Calu3 (cell line): Measurements from ENCODE around the gene PLEKHG4B. TPM values are rescaled to one million over a fixed set of nuclear protein-coding genes. Genes with fewer than 3 reads are reported as not detected.
A peak's percentile ranks its signal among the peaks of the same experiment; 100 is the strongest.
"Not testable (repeated sequence)": the region's sequence is repeated elsewhere in the genome, so short reads cannot be mapped to it uniquely, and the experiment has no call there.

Experiments used
- BruUV-seq: library from RNA; stranded (reverse); fragments of 400-500 nt; replicated peaks from 2 replicates; lab custom pipeline; 2021; lab: Mats Ljungman, UMichigan
- CTCF ChIA-PET: fragments of 300-600 bp; sonication (Branson Sonifier 250); formaldehyde crosslinking; loops from one replicate; lab custom pipeline; 2022; ENCODE audit warnings: antibody characterized with exemption; lab: Charles Lee
- DNase-seq: peaks from one replicate; pipeline ENCODE4 v3.0.0; 2022
- H3K27ac Mint-ChIP-seq: one replicate; pipeline ENCODE4 v1.8.0; 2022; ENCODE audit warnings: mixed read lengths; ENCODE audit not compliant: unreplicated experiment
- H3K27me3 Mint-ChIP-seq: one replicate; pipeline ENCODE4 v1.8.0; 2022; ENCODE audit warnings: mixed read lengths; ENCODE audit not compliant: unreplicated experiment
- H3K36me3 Mint-ChIP-seq: one replicate; pipeline ENCODE4 v1.8.0; 2022; ENCODE audit warnings: mild to moderate bottlenecking, moderate library complexity, mixed read lengths; ENCODE audit not compliant: insufficient read depth, unreplicated experiment
- H3K4me1 Mint-ChIP-seq: one replicate; pipeline ENCODE4 v1.8.0; 2022; ENCODE audit warnings: mild to moderate bottlenecking, low read depth, mixed read lengths; ENCODE audit not compliant: unreplicated experiment
- H3K4me3 Mint-ChIP-seq: one replicate; pipeline ENCODE4 v1.8.0; 2022; ENCODE audit warnings: mild to moderate bottlenecking, low read depth, moderate library complexity, mixed read lengths; ENCODE audit not compliant: unreplicated experiment
- H3K9me3 Mint-ChIP-seq: one replicate; pipeline ENCODE4 v1.8.0; 2022; ENCODE audit warnings: low read depth, mixed read lengths; ENCODE audit not compliant: unreplicated experiment
- intact Hi-C: fragments of 100-400 bp; cut with micrococcal nuclease; formaldehyde crosslinking; loops from one replicate; pipeline ENCODE4 v1.10.0; 2022; ENCODE audit not compliant: unreplicated experiment
- total RNA-seq: library from RNA; stranded (reverse); gene quantifications from 2 replicates; pipeline ENCODE4 v1.2.3, GENCODE V29; 2022
- TF ChIP-seq, protein P1 (sequence below): fragments of 200-600 bp; IDR thresholded peaks from one replicate; pipeline ENCODE4 v1.8.0; 2022; ENCODE audit warnings: antibody characterized with exemption; ENCODE audit not compliant: unreplicated experiment

PLEKHG4B gene
- total RNA-seq, 1 experiment from 2014 or later: 1.7 TPM

DNA sequence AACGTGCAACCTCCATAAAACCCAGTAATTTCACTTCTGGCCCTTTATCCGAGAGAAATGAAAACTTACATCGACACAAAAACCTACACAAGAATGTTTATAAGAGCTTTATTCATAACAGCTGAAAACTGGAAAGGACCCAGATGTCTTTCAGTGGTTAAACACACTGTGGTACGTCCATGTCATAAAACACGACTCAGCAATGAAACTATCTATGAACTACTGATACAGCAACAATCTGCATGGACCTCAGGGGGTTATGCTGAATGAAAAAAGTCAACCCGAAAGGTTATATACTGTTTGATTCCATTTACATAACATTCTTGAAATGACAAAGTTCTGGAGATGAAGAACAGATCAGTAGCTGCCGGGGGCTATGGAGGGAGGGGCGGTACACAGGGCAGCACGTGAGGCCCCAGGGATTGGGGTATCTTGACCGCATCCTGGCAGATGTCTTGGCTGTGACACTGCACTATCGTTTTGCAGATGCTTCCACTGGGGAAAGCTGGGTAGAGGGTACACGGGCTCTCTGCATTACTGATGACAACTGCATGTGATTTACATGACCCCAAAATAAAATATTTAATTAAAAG is 121.9 kb downstream of the PLEKHG4B start:
- H3K9me3 Mint-ChIP-seq: no peaks in the 10 kb centered on the region
- H3K27me3 Mint-ChIP-seq: no peaks in the 10 kb centered on the region
- BruUV-seq: no TSS peak
- TF ChIP-seq, protein P1, sequence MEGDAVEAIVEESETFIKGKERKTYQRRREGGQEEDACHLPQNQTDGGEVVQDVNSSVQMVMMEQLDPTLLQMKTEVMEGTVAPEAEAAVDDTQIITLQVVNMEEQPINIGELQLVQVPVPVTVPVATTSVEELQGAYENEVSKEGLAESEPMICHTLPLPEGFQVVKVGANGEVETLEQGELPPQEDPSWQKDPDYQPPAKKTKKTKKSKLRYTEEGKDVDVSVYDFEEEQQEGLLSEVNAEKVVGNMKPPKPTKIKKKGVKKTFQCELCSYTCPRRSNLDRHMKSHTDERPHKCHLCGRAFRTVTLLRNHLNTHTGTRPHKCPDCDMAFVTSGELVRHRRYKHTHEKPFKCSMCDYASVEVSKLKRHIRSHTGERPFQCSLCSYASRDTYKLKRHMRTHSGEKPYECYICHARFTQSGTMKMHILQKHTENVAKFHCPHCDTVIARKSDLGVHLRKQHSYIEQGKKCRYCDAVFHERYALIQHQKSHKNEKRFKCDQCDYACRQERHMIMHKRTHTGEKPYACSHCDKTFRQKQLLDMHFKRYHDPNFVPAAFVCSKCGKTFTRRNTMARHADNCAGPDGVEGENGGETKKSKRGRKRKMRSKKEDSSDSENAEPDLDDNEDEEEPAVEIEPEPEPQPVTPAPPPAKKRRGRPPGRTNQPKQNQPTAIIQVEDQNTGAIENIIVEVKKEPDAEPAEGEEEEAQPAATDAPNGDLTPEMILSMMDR: no peak
- CTCF ChIA-PET: no interaction called here
- intact Hi-C loops: no loop called here
- H3K27ac Mint-ChIP-seq: no peak overlapping the region
- DNase-seq: no peak
- H3K4me1 Mint-ChIP-seq: peaks cover 16% of the 10 kb centered on the region
- peaks cover 42% of the 10 kb centered on the region for H3K36me3 Mint-ChIP-seq
- no peak overlapping the region for H3K4me3 Mint-ChIP-seq

DNA sequence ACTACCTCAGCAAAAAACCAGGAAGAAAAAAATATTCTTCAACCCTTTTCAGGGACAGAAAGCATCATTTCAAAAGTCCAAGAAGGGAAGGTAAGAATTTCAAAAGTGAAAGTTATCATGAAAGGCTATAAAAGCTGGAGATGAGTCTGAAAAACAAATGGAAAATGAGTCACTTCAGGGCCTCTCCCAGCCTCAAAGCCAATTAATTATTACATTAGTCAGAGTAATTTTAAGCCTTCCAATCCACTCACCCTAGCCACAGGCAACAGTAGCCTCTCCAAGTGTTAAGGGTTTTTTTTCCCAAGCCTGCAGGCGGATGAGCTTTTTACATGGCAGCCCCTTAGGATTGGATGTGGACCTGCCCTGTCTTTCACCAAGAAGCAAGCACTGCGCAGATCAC is 123.3 kb downstream of the PLEKHG4B start:
- H3K9me3 Mint-ChIP-seq, H3K4me3 Mint-ChIP-seq, DNase-seq, CTCF ChIA-PET, H3K27me3 Mint-ChIP-seq, H3K27ac Mint-ChIP-seq, BruUV-seq, intact Hi-C loops: not testable (repeated sequence)
- Mint-ChIP-seq H3K36me3 (peaks cover 49% of the 10 kb centered on the region), H3K4me1 (peaks cover 24% of the 10 kb centered on the region)

DNA sequence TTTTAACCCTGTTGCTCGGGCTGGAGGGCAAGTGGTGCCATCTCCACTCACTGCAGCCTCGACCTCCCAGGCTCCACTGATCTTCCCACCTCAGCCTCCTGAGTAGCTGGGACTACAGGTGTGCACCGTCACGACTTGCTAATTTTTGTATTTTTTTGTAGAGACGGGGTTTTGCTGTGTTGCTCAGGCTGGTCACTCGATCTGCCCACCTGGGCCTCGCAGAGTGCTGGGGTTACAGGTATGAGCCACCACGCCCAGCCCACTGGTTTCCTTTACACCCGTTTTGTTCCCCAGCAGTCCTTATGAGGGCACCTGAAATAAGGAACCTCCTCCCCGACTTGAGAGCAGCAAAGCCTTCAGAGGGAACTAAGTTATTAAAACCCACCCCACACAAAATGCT is 124.1 kb downstream of the PLEKHG4B start:
- H3K27me3 Mint-ChIP-seq, DNase-seq, H3K27ac Mint-ChIP-seq, CTCF ChIA-PET, H3K9me3 Mint-ChIP-seq, H3K4me3 Mint-ChIP-seq, BruUV-seq, intact Hi-C loops: not testable (repeated sequence)
- Mint-ChIP-seq H3K4me1 (peaks cover 31% of the 10 kb centered on the region), H3K36me3 (peaks cover 49% of the 10 kb centered on the region)

DNA sequence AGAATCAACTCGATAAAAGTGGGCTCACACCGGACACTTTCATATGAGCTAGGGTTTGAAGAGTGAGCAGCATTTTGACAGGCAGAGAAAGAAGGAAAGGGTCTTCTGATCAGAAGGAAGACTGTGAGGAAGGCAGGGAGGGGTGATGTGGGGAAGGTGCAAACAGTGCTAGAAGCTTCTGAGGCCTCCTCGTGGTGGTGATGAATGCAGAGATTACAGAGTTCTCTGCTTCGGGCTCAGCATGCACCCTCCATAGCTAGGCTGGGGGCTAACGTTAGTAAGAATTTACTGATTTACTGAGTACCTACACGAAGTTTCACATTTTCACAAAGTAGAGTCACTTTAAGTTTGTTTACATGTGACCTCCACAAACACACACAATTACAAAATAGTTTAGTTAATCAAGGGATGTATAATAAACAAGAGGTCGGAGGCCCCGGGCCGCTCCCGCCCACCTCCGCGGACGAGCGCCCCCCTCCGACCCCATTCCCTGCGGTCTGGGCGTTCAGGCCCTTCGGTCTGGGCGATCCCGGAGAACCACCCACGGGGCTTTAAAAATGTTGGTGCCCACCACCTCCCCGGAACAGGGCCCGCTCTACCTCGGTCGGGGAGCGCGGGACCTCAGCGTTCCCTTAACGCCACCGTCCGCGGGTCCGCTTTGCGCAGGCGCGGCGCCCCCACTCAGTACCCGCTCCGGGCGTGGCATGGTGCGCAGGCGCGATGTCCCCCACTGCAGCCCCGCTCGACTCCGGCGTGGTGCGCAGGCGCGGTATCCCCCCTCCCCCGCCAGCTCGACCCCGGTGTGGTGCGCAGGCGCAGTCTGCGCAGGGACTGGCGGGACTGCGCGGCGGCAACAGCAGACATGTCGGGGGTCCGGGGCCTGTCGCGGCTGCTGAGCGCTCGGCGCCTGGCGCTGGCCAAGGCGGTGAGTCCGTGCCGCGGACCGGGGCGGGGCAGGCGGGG is 125.8 kb downstream of the PLEKHG4B start, which contains the start of the genes CCDC127 and SDHA:
CCDC127 (minus strand) TSS at position 660 of the 963 bp plus-strand sequence. CDS start 1,304 bp downstream, outside the sequence.
SDHA (plus strand) TSS at position 827 of the 963 bp plus-strand sequence; CDS start at position 863, 36 bp downstream.
- TF ChIP-seq, protein P1: peak; percentile 30

More for the DNA sequence above, 125.8 kb downstream of the PLEKHG4B start, which contains the start of the genes CCDC127 and SDHA:
- not testable (repeated sequence) for H3K9me3 Mint-ChIP-seq, H3K27me3 Mint-ChIP-seq
- intact Hi-C loops: loop anchor here (1.0 kb wide), 1 partner anchor 54 kb away; the partner anchor contains the start of gene PDCD6
- H3K27ac Mint-ChIP-seq: peak within 1 kb of the TSS; percentile 56
- BruUV-seq: TSS peak; percentile 47
- H3K4me1 Mint-ChIP-seq: peaks cover 37% of the 10 kb centered on the region
- DNase-seq: peak; percentile 98
- CTCF ChIA-PET: interaction anchor here (2.7 kb wide), 1 partner anchor 29 kb away, joined by 11 read pairs; no protein-coding TSS in a partner anchor
- peak within 1 kb of the TSS; percentile 78 for H3K4me3 Mint-ChIP-seq
- peaks cover 49% of the 10 kb centered on the region for H3K36me3 Mint-ChIP-seq
